Kidney (tissue), 14 donors: Measurements from ENCODE around the gene ABLIM1. TPM values are rescaled to one million over a fixed set of nuclear protein-coding genes. Genes with fewer than 3 reads are reported as not detected.
A peak's percentile ranks its signal among the peaks of the same experiment; 100 is the strongest.

Experiments used
- DNase-seq, 5 donors: peaks; one replicate each; pipeline ENCODE4 v3.0.0-alpha.2; 2013 to 2020
- FAIRE-seq: peaks from 2 replicates; lab custom pipeline; 2012; peaks lifted over from hg19 to GRCh38; lab: Jason Lieb, UNC
- H3K27ac ChIP-seq, 2 donors: one replicate each; pipeline ENCODE4 v1.7.0; 2013; ENCODE audit warnings: low read depth in 2 of 2, low read length in 2 of 2, inconsistent platforms in 1 of 2
- H3K27me3 ChIP-seq: one replicate; pipeline ENCODE4 v1.7.1; 2013; ENCODE audit warnings: low read length, inconsistent platforms; ENCODE audit not compliant: control insufficient read depth, insufficient read depth
- H3K36me3 ChIP-seq, 3 donors: one replicate each; pipeline versions ENCODE4 v1.7.0 to v1.7.1; 2013; ENCODE audit warnings: low read length in 3 of 3, control low read depth in 1 of 3, inconsistent platforms in 1 of 3; ENCODE audit not compliant: insufficient read depth in 3 of 3, control insufficient read depth in 2 of 3
- H3K4me1 ChIP-seq, 3 donors: one replicate each; pipeline versions ENCODE4 v1.7.0 to v1.7.1; 2013; ENCODE audit warnings: low read length in 3 of 3, inconsistent platforms in 1 of 3, low read depth in 1 of 3; ENCODE audit not compliant: control insufficient read depth in 2 of 3, insufficient read depth in 2 of 3
- H3K4me3 ChIP-seq, 3 donors: one replicate each; pipeline versions ENCODE4 v1.7.0 to v1.8.1; 2013; ENCODE audit warnings: low read length in 3 of 3, control low read depth in 1 of 3, inconsistent platforms in 1 of 3
- H3K9ac ChIP-seq, 3 donors: one replicate each; pipeline versions ENCODE4 v1.7.0 to v1.7.1; 2013; ENCODE audit warnings: low read length in 3 of 3, control low read depth in 1 of 3, inconsistent platforms in 1 of 3
- H3K9me3 ChIP-seq, 3 donors: one replicate each; pipeline versions ENCODE4 v1.7.0 to v1.7.1; 2013; ENCODE audit warnings: low read length in 3 of 3, control low read depth in 1 of 3, inconsistent platforms in 1 of 3; ENCODE audit not compliant: control insufficient read depth in 2 of 3, insufficient read depth in 1 of 3
- CTCF ChIP-seq: IDR thresholded peaks from 3 replicates; pipeline ENCODE4 v1.5.1; 2012; ENCODE audit warnings: mild to moderate bottlenecking, moderate library complexity, borderline replicate concordance; ENCODE audit not compliant: insufficient read depth; ENCODE audit errors: extremely low read depth
- intact Hi-C: fragments of 100-400 bp; cut with DNase I; formaldehyde crosslinking; loops from one replicate; pipeline ENCODE4 v1.11.1; 2022
- polyA plus RNA-seq: library from polyadenylated mRNA; stranded (reverse); fragments of 350-450 nt; fragmentation: Illumina TruSeq; extraction: RNeasy Lipid Tissue Mini Kit (QIAGEN cat#74804); gene quantifications from one replicate; pipeline ENCODE4 v1.2.3, GENCODE V29; 2014; ENCODE audit warnings: low read depth, low replicate concordance; ENCODE audit not compliant: insufficient read depth
- total RNA-seq: library from RNA; stranded (reverse); fragmentation: NEBNext Ultra II Directional; extraction: Animal tissue kit (Norgen Biotek cat#: 25700); gene quantifications from one replicate; pipeline ENCODE4 v1.2.1, GENCODE V29; 2021
- donor health status: control.
- donor health status: control.
- donor health status: control.
- donor health status: control.
- donor health status: control.
- donor health status: DM: yes; HTN: yes; CAD: no.
- donor health status: Normal renal cell carcinoma (clear cell type).

ABLIM1 gene
- total and polyA plus RNA-seq, 2 donors from 2014 or later = 32.3 to 158 TPM

- Histone ChIP-seq H3K9me3 (no peaks in the 10 kb centered on the region), H3K4me3 (no peak overlapping the region), H3K27me3 (no peaks in the 10 kb centered on the region), H3K4me1 (peaks cover 0 to 19% (median 8%) of the 10 kb centered on the region in 3 donors), H3K36me3 (no peaks in the 10 kb centered on the region), H3K9ac (no peak overlapping the region), H3K27ac (no peak overlapping the region)
- FAIRE-seq (no peak), DNase-seq (no peak)
- TF ChIP-seq CTCF = no peak
- intact Hi-C loops = no loop called here
These were observed 15.3 kb downstream of the ABLIM1 start for GRCh38 chr10:114642729-114643128.

- H3K9ac ChIP-seq = no peak overlapping the region
- peaks cover 0 to 21% (median 14%) of the 10 kb centered on the region in 3 donors for H3K4me1 ChIP-seq
- DNase-seq (no peak), FAIRE-seq (no peak)
- H3K27me3 ChIP-seq = no peaks in the 10 kb centered on the region
- TF ChIP-seq CTCF = no peak
- H3K36me3 ChIP-seq = no peaks in the 10 kb centered on the region
- no peaks in the 10 kb centered on the region for H3K9me3 ChIP-seq
- intact Hi-C loops = no loop called here
- H3K4me3 ChIP-seq = no peak overlapping the region
- peak overlapping the region in 1 of 2 donors; percentile 39 for H3K27ac ChIP-seq
These were observed 19.1 kb downstream of the ABLIM1 start for GRCh38 chr10:114638821-114639625.

DNA sequence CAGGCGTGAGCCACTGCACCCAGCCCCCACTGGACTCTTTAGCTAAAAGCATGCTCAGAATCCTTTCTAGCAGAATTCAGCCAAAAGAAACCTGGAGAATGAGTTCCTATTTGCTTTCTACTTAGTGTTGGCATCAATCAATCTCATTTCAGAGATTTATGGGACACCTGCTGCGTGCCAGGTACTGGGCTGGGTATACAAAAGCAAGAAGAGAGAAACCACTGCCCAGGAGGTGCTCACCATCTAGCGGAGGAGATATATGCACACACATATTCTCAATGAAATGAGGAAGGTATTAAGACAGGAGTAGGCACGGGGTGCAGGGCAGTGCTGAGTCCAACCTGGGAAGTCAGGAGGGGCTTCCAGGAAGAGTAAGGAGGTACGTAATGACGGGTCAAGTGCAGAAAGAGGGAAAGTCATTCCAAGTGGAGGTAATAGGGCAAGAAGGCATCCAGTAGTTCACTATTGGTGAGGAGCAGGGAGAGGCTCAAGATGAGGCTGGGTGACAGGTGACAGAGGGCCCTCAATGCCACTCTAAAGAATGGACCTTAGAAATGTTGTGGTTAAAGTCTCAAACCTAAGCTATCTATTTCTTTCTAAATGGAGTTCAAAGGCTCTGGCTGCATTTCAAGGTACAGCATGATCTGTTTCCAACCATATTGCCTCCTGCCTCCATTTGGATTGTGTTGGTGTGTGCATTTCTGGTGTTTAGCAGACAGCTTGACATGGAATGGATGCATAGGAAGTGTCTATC, 22.1 kb downstream of the ABLIM1 start:
- Histone ChIP-seq H3K4me1 (peaks cover 0 to 38% (median 28%) of the 10 kb centered on the region in 3 donors), H3K9ac (no peak overlapping the region), H3K27me3 (peaks cover 2% of the 10 kb centered on the region), H3K9me3 (no peaks in the 10 kb centered on the region), H3K36me3 (no peaks in the 10 kb centered on the region), H3K27ac (peak overlapping the region; percentile 64 to 86), H3K4me3 (no peak overlapping the region)
- TF ChIP-seq CTCF = no peak
- intact Hi-C loops = no loop called here
- FAIRE-seq (no peak), DNase-seq (no peak)
